ENCODE measurements around the gene PARP12. TPM values are rescaled to one million over a fixed set of nuclear protein-coding genes. Genes with fewer than 3 reads are reported as not detected.

PARP12 gene
- total RNA-seq, 1 donor from 2014 or later = 9.4 TPM

DNA sequence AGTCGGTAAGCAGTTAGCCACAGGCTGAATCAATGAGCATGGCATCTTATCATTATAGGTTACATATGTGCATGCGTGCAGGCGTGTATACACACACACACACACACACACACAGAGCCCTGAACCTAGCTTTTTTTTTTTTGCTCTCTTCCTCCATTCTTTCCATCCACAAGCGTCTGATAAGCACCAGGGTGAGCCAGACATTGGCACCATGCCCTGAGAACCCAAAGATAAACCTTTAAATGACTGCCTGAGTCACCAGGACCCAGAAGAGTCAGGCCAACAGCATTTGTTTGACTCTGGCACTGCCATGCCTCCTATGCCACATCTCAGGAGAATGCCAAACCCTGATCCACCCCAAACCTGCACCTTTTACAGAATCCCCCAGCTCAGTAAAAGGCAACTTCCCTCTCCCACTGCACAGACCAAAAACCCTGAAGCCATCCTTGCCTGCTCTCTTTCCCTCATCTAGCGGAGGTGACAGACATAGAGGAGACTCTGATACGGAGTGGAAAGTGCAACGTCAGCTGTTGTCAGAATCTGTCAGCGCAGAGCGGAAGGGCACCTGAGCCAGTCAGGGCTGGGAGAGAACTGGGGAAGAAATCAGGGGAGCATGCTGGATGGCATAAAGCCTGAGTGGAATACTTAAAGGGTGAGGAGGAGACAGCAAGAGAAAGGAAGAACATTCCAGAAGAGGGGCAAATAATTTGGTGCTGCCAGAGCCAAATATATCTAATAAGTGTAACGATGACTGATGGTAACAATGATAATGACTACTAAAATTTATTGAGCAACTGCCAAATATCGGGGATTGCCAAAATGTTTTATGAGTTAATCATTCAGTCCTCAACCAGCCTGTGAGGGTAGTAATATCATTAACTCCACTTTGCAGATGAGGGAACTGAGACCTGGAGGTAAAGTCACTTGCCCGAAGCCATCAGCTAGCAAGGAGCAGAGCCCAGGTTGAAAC, 3.2 kb downstream of the PARP12 start:
- DNase-seq (ENCODE audit: low spot score) = peak; percentile 86

- DNase-seq (ENCODE audit: low spot score) = no peak
Observed at GRCh38 chr7:140058517-140058916, 4.2 kb downstream of the PARP12 start.

- DNase-seq (ENCODE audit: low spot score) = no peak
Observed at GRCh38 chr7:140057143-140057535, 5.6 kb downstream of the PARP12 start.

DNA sequence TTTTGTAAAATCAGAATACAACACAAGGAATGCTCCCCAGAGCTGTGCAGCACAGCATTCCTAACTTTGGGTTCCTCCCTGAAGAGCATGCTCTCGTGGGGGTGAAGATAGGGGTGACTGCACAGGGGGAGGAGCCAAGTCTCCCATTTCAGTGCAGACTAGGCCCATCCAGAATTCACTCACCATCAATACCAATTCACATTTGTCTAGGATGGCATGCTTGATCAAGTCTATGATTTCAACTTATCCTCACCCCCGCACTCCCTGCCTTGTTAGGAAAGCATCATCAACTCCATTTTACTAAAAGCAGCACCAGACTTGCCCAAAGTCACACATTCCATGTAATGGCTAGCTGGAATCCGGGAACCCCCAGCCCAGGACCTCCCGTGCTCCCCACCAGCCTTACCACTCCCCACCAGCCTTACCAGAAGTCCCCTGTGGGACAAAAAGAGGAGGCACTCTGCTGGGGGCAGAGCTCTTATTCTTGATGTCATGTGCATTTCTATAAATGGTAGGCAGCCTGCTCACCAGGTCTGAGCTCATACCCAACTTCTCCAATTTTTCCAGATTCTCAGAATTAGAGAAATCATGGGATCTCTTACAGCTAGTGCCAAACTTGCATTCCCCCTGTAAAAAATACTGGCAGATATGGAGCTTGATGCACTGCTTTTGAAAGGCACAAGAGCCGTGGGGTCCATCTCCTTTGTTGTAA, 6.2 kb downstream of the PARP12 start:
- DNase-seq (ENCODE audit: low spot score) = no peak

DNA sequence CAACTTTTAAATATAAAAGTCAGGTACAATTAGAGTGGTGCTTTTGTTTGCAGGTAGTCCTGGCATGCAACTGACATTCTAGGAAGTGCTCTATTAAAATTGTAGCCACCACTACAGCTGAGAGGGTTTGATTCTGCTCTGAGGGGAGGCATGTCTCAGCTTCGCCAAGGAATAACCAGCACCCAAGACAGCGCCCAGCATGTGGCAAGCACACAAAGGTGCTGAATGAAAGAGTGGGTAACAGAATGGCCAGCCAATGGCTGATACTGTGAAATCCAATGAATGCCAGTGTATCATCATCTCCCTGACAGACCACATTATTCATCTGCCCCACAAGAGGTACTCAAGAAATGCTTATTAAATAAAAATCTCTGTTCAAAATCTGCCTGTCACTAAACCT, 6.9 kb downstream of the PARP12 start:
- no peak for DNase-seq (ENCODE audit: low spot score)

DNA sequence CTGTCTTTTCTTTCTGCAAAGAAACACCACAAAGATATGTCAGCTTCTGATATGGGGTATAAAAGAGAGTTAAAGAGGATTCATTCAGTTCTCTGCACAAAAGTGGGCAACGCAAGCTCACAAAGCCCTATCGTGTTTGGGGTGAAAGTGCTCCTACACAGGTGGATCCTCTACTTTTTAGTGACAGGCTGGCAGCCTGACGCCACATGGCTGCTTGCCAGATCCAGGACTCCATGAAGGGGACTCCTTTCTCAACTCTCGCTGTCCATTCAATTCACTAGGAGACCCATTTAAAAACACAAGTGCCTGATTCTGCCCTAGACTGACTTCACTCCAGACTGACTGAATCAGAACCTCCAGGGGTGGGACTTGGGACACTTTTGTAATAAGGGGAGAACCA, 8.0 kb downstream of the PARP12 start:
- no peak for DNase-seq (ENCODE audit: low spot score)

DNA sequence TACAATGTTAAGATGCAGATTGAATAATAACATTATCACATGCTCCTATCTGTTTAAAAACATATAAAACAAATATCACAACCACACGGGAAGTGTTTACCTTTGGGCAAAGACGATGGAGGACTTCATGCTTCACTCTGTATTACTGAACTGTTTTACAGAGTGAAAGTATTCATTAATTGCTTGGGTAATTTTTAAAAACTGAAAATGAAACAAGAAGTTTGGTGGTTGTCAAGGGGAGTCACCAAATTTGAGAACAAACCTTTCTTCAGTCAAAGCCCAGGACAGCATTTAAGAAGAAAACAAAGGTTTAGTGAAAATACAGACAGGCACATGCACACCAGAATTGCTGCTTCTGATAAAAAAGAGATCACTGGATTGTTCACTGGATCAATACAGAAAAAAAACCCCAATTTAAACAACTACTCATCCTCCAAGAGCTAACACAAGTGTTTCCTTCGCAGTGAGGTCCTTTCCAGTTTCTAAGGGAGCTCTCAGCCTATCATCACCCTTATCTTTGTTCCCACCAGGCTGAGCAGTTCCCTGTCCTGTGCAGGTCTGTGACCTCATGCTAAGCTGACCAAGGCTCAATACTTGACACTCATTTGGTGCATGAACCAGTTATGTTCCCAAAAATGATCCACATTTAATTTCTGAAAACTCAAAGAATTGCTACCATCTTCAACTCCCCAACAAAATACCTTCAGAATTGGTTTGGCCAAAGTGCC, 8.8 kb downstream of the PARP12 start:
- no peak for DNase-seq (ENCODE audit: low spot score)

GRCh38 chr7:140051820-140052219, 10.9 kb downstream of the PARP12 start:
- no peak for DNase-seq (ENCODE audit: low spot score)

GRCh38 chr7:140050100-140050499, 12.7 kb downstream of the PARP12 start:
- DNase-seq (ENCODE audit: low spot score) = no peak

DNA sequence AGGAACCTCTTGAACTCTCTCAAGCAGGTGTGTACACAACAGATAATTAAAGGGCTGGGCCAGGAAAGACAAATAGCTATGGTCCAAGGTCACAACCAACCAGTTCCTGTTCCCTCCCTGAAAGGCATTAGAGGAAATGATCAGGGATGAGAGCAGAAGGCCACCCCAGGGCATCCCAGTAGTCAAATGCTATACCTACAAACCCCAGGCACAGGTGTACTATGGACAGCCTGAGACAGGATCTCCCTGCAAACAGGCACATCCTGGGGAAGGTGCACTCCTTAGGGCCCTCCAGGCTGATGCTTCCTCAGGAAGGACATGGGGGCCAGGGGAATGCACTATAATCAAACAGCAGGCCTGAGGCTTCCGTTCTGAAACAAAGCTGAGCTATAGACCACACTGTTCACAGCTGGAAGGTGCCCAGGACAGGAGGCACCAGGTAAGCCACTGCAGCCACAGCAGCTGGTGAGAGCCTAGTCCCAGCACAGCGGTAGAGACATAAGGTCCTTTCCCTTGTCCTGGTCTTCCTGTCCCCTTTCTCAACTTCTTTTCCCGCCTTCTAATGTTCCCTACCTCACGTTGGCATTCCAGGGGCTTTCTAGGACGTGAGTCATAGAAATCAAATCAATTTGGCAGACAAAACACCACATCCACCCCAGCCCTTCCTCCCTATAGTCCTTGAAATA, 13.3 kb downstream of the PARP12 start:
- no peak for DNase-seq (ENCODE audit: low spot score)

GRCh38 chr7:140048989-140049338, 13.8 kb downstream of the PARP12 start:
- no peak for DNase-seq (ENCODE audit: low spot score)

- DNase-seq (ENCODE audit: low spot score) = no peak
Observed at GRCh38 chr7:140048138-140048537, 14.6 kb downstream of the PARP12 start.

DNA sequence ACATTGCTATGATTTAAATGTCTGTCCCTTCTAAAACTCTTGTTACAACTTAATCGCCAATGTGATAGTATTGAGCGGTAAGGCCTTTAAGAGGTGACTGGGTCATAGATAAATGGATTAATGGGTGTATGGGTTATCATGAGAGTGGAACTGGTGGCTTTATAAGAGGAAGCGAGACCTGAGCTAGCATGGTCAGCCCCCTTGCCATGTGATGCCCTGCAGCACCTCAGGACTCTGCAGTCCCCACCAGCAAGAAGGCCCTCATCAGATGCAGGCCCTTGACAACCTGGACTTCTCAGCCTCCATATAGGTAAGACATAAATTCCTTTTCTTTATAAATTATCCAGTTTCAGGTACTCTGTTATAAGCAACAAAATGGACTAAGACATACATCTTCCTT, 15.6 kb downstream of the PARP12 start:
- no peak for DNase-seq (ENCODE audit: low spot score)

DNA sequence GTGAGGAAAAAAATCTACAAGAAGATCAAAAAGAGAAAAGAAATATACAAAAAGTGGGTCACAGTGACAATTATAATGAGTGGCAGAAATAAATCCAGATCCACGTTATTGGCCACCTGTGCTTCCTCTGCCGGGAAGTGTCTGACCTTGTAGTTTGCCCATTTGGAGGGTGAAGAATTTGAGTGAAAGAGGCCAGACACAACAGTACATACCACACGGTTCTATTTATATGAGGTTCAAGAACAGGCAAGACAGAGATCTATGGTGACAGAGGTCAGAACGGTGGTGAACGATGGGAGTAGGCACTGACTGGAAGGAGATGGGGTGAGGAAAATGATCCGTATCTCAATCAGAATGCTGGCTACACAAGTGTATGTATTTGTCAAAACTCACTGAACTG, 17.1 kb downstream of the PARP12 start:
- no peak for DNase-seq (ENCODE audit: low spot score)

GRCh38 chr7:140044251-140044650, 18.5 kb downstream of the PARP12 start:
- no peak for DNase-seq (ENCODE audit: low spot score)

DNA sequence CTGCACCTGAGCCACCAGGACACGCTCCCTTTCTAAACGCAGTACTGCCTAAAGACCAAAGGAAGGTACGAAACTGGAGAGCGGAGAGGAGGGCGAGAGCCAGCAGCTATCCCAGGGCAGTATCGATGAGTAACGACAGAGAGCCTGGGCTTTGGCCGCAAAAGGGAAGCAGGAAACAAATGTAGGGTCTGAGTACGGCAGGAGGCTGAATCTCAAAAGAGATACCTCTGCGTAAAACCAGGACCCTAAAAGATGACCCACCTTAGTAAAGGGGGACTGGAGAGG, 20.4 kb downstream of the PARP12 start:
- DNase-seq (ENCODE audit: low spot score) = no peak

DNA sequence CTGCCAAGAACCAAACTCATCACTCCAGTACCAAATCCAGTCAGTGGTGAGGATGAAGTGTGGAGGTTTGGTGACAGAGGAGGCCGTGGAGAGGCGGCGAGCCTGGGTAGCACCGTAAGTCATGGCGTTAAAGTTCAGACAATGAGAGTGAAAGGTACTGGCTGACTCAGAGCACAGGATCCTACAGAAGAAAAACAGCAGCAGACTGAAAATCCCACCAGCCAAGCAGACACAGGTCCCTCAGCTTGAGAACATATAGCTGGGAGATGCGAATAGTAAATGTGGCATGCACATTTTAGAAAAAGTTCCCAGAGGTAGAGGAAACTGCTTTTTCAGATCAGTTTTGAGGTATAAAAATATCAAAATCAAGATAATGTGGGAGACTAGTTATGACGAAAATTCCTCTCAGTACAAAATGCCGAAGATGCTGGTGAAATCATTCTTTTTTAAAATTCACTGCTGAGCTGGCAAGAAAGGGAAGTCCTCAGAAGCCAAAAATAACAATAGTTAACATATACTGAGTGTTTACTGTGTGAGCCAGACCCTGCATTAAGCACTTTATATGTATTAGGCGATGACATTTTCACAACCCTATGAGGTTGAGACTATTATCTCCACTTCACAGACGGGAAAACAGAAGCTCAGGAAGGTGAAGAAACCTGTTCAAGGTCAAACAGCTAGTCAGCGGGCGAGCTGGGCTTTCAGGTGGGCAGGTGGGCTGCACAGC, 20.9 kb downstream of the PARP12 start:
- DNase-seq (ENCODE audit: low spot score) = no peak

GRCh38 chr7:140039896-140040295, 22.9 kb downstream of the PARP12 start:
- DNase-seq (ENCODE audit: low spot score) = no peak

DNA sequence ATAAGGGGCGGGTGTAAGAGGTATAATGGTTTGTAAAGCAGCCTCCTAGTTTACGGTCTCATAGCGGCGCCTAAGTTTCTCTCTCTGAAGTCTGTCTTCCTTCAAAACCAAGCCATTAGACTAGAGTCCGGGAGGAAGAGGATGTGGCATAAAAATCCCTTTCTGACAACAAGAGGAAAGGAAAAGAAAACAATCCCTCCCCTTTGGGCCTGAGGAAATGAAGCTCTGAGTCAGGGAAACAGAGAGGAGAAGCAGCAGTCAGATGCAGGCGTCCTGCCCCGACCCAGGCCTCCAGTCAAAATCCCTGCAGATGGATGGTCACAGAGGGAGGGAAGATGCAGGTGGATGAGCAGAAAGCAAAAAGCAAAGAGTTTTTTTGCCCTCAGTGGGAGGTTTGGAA, 23.7 kb downstream of the PARP12 start:
- no peak for DNase-seq (ENCODE audit: low spot score)

DNA sequence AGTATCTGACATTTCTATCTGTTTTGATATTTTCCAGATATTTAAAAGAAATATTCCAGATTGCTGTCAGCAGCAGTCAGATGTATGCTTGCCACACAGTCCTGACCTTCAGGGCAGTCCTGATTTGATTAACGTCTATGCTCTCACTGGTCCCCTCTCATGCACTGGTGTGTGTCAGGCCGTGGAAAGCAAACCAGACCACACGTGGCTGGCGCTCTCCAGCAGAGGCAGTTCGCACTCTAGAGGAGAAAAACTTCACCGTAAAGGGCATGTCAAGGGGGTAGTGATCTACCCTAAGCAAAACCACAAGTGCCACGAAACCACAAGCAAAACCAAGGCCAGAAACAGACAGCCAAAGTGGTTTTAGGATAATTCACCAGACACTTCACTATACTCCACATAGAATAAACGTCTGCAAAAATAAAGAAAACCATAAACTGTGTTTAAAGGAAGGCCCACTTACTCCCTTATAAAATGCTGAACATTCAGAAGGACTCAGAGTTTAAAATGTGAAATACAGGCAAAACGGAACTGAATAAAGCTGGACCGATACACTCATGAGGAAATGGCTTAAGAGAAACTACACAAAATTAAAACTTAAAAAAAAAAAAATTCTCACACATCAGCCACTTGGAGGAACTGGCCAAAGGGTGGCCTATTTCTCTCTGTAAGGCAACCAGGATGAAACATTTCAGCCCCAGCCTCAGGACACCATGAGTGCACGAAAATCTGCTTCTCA, 26.4 kb downstream of the PARP12 start:
- DNase-seq (ENCODE audit: low spot score) = peak; percentile 52
